Right lobe of liver (tissue), 6 donors: Measurements from ENCODE around the gene HTRA3. TPM values are rescaled to one million over a fixed set of nuclear protein-coding genes. Genes with fewer than 3 reads are reported as not detected.

Experiments
- ATAC-seq, 4 donors: fragments of 200-7000 bp; cut with Tn5 transposase; one replicate each; pipeline ENCODE4 v1.9.1; 2020; ENCODE audit warnings: mild to moderate bottlenecking in 4 of 4, moderate library complexity in 4 of 4
- DNase-seq, 3 donors: peaks; one replicate each; pipeline ENCODE4 v3.0.0-alpha.2; 2020
- H3K27ac ChIP-seq, 3 donors: fragments of 200-600 bp; one replicate each; pipeline ENCODE4 v1.8.0; 2022
- H3K27me3 ChIP-seq, 2 donors: fragments of 200-600 bp; one replicate each; pipeline ENCODE4 v1.8.0; 2022
- H3K36me3 ChIP-seq, 4 donors: fragments of 200-600 bp; sonication (generic) in 1 of 4; one replicate each; pipeline versions ENCODE4 v1.5.1 to v1.8.0; 2017 to 2022; ENCODE audit warnings: control low read depth in 1 of 4
- H3K4me1 ChIP-seq, 4 donors: fragments of 200-600 bp; sonication (generic) in 1 of 4; one replicate each; pipeline versions ENCODE4 v1.5.1 to v1.8.0; 2017 to 2022; ENCODE audit warnings: control low read depth in 1 of 4
- H3K4me3 ChIP-seq, 3 donors: fragments of 200-600 bp; one replicate each; pipeline ENCODE4 v1.8.0; 2022
- H3K9me3 ChIP-seq, 4 donors: fragments of 200-600 bp; sonication (generic) in 1 of 4; one replicate each; pipeline versions ENCODE4 v1.5.1 to v1.8.0; 2017 to 2022; ENCODE audit warnings: control low read depth in 1 of 4
- POLR2A ChIP-seq: fragments of 450-650 bp; IDR thresholded peaks from one replicate; pipeline ENCODE4 v1.6.1; 2017; ENCODE audit warnings: antibody characterized with exemption, mild to moderate bottlenecking
- WGBS: methylation state at CpG from one replicate; pipeline ENCODE4 v1.1.6; 2018; ENCODE audit warnings: low coverage, low lambda C conversion rate; ENCODE audit not compliant: insufficient coverage; ENCODE audit errors: missing lambda C conversion rate; 5-methylcytosine and 5-hydroxymethylcytosine counted together
- intact Hi-C, 2 donors: fragments of 100-400 bp; cut with DNase I; formaldehyde crosslinking; loops; one replicate each; pipeline versions ENCODE4 v1.11.2 to v1.14.1; 2022
- total RNA-seq, 6 experiments: library from RNA; depleted of rRNA in 2 of 6; stranded (reverse); fragments of >200 nt in 2 of 6; fragmentation: NEBNext Ultra II Directional in 3 of 6; extraction: Animal tissue kit (Norgen Biotek cat#: 25700) in 3 of 6; gene quantifications; one replicate each; pipeline versions ENCODE4 v1.1.0 to v1.2.4, GENCODE V29; 2016 to 2023
- TF ChIP-seq, protein P1 (sequence below), 4 donors: fragments of 200-600 bp in 3 of 4; fragments of 450-650 bp in 1 of 4; IDR thresholded peaks; one replicate each; pipeline versions ENCODE4 v1.5.1 to v1.8.0; 2016 to 2022; ENCODE audit warnings: antibody characterized with exemption in 4 of 4, mild to moderate bottlenecking in 2 of 4
- donor health status: DM: no; HTN: yes; CAD: no.
- donor health status: DM: no; HTN: no; CAD: no.
- donor health status: DM: no; HTN: no; CAD: no.
- donor health status: DM: no; HTN: yes; CAD: no.
- donor health status: DM: no; HTN: yes; CAD: no.

HTRA3 gene
- total RNA-seq, 6 experiments from 2014 or later: 0.32 to 1.6 (median 1.0) TPM

GRCh38 chr4:8320386-8320750 lies 50.8 kb downstream of the HTRA3 start:
- H3K9me3 ChIP-seq: no peaks in the 10 kb centered on the region
- H3K4me1 ChIP-seq: no peaks in the 10 kb centered on the region
- WGBS: 60% methylated on average over 1 of the region's 2 CpGs
- intact Hi-C loops: no loop called here
- no peaks in the 10 kb centered on the region for H3K27me3 ChIP-seq
- ATAC-seq (peak in 3 of 4 donors; percentile 14 to 43 (median 18)), DNase-seq (peak in 1 of 3 donors; percentile 40)
- H3K36me3 ChIP-seq: no peaks in the 10 kb centered on the region
- H3K4me3 ChIP-seq: no peak overlapping the region
- no peak overlapping the region for H3K27ac ChIP-seq
- TF ChIP-seq, protein P1, sequence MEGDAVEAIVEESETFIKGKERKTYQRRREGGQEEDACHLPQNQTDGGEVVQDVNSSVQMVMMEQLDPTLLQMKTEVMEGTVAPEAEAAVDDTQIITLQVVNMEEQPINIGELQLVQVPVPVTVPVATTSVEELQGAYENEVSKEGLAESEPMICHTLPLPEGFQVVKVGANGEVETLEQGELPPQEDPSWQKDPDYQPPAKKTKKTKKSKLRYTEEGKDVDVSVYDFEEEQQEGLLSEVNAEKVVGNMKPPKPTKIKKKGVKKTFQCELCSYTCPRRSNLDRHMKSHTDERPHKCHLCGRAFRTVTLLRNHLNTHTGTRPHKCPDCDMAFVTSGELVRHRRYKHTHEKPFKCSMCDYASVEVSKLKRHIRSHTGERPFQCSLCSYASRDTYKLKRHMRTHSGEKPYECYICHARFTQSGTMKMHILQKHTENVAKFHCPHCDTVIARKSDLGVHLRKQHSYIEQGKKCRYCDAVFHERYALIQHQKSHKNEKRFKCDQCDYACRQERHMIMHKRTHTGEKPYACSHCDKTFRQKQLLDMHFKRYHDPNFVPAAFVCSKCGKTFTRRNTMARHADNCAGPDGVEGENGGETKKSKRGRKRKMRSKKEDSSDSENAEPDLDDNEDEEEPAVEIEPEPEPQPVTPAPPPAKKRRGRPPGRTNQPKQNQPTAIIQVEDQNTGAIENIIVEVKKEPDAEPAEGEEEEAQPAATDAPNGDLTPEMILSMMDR (IDR thresholded peaks at IDR 0.05): no peak
- TF ChIP-seq POLR2A: no peak

DNA sequence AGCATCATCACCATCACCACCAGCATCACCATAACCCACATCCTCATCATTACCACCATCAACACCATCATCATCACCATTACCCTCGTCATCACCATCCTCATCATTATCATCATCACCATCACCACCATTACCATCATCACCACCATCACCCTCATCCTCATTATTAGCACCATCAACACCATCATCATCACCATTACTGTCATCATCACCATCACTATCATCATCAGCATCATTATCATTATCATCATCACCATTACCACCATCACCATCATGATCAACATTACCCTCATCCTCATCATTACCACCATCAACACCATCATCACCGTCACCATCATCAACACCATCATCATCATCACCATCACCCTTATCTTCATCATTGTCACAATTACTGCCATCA lies 51.7 kb downstream of the HTRA3 start:
- no peak for TF ChIP-seq POLR2A
- TF ChIP-seq, protein P1 (IDR thresholded peaks at IDR 0.05): no peak
- DNase-seq (no peak), ATAC-seq (no peak)
- Histone ChIP-seq H3K36me3 (no peaks in the 10 kb centered on the region), H3K4me1 (no peaks in the 10 kb centered on the region), H3K27me3 (no peaks in the 10 kb centered on the region), H3K4me3 (no peak overlapping the region), H3K9me3 (no peaks in the 10 kb centered on the region), H3K27ac (no peak overlapping the region)
- WGBS: 75% methylated on average over 2 of the region's 2 CpGs
- intact Hi-C loops: no loop called here

DNA sequence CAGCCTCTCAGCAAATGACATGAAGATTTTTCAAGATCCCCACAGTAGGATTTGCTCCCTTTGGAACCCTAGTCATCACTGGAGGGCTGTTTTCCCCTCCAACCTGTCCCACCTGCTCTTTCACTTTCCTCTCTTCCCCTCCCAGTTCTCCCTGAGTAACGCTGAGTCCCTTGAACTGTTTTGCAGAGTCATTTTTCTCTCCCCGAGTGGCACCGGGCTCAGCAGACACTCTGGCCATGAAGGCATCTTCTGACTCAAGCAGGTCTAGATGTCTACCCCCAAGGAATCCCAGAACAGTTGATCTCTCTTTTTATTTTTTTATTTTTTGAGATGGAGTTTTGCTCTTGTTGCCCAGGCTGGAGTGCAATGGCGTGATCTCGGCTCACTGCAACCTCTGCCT lies 52.2 kb downstream of the HTRA3 start:
- no peaks in the 10 kb centered on the region for H3K4me1 ChIP-seq
- ATAC-seq: no peak
- WGBS: 59% methylated on average over 5 of the region's 5 CpGs
- DNase-seq: peak in 1 of 3 donors; percentile 8
- TF ChIP-seq POLR2A: no peak
- TF ChIP-seq, protein P1 (IDR thresholded peaks at IDR 0.05): no peak
- H3K36me3 ChIP-seq: no peaks in the 10 kb centered on the region
- no peak overlapping the region for H3K27ac ChIP-seq
- intact Hi-C loops: no loop called here
- H3K4me3 ChIP-seq: no peak overlapping the region
- H3K9me3 ChIP-seq: no peaks in the 10 kb centered on the region
- no peaks in the 10 kb centered on the region for H3K27me3 ChIP-seq

DNA sequence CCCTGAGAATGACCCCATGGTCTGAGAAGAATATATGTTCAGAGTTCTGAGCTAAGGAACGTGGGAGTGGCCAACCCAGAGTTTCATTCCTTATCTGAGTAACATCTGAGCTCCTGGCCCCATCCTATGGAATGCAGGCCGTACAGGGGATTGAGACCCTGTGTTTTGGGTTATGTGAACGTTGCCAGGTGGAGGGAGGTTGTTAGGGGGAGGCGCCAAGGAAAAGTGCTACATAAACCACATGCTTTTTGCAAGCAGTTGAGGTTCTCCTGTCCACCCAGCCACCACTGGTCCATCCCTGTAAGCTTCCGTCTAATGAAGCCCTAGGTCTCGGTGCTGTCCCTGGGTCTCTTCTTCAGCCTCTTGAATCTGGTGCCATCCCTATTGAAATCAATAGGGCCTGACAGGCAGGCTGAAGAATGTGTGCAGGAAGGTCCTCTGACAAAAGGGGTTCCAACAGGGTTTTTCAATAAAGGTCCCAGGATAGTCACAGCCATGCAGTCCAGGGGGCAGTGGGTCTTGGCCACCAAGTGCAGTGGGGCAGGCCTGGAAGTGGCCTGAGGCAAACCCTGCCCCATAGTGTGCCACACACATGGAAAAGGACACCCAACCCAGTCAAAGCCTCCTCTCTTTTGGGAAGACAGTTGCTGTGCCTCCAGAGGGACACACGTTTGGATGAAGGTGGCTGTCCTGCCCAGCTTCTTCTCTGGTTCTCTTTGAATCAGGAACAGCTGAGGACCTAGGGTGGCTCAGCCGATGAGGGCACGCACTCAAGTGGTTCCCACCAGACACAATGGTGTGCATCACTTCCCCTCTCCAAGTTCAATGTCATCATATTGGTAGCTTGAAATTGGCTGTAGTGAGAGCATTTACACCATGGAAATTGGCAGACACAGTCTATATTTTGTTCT lies 53.5 kb downstream of the HTRA3 start:
- Histone ChIP-seq H3K4me1 (no peaks in the 10 kb centered on the region), H3K36me3 (no peaks in the 10 kb centered on the region), H3K4me3 (no peak overlapping the region), H3K27ac (no peak overlapping the region), H3K9me3 (no peaks in the 10 kb centered on the region), H3K27me3 (no peaks in the 10 kb centered on the region)
- intact Hi-C loops: no loop called here
- DNase-seq: peak in 1 of 3 donors; percentile 23
- no peak for ATAC-seq
- TF ChIP-seq, protein P1 (IDR thresholded peaks at IDR 0.05): no peak
- no peak for TF ChIP-seq POLR2A
- WGBS: 52% methylated on average over 8 of the region's 9 CpGs
